NT2/D1 (cell line): ENCODE measurements around the gene TMF1.

Experiments used
- YY1 ChIP-seq: IDR thresholded peaks from 2 replicates; pipeline ENCODE4 v1.6.1; 2011; ENCODE audit not compliant: insufficient read length, insufficient read depth
- ZNF274 ChIP-seq: IDR thresholded peaks from 2 replicates; pipeline ENCODE4 v1.6.1; 2011; ENCODE audit warnings: mild to moderate bottlenecking, low read depth, low read length

DNA sequence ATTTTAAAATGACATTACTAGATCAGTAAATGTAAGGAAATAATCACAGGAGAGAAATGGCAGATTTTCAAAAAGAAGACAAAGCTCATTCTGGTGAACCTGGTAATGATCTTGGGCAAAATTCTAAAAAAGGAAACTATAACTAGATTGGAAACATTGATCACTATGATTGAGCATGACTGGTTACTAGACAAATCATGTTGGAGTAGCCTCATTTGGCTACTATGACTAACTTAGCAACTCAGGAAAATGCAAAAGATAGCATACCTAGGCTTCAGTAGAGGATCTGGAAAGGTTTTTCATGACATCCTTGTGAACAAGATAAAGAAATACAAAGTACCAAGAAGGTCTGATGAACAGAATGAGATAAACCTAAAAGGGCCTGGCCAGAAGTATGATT, 7.6 kb upstream of the TMF1 start:
- no peak for TF ChIP-seq ZNF274
- TF ChIP-seq YY1, result no peak
